ENCODE data around the gene DPT.

DPT gene

DNA sequence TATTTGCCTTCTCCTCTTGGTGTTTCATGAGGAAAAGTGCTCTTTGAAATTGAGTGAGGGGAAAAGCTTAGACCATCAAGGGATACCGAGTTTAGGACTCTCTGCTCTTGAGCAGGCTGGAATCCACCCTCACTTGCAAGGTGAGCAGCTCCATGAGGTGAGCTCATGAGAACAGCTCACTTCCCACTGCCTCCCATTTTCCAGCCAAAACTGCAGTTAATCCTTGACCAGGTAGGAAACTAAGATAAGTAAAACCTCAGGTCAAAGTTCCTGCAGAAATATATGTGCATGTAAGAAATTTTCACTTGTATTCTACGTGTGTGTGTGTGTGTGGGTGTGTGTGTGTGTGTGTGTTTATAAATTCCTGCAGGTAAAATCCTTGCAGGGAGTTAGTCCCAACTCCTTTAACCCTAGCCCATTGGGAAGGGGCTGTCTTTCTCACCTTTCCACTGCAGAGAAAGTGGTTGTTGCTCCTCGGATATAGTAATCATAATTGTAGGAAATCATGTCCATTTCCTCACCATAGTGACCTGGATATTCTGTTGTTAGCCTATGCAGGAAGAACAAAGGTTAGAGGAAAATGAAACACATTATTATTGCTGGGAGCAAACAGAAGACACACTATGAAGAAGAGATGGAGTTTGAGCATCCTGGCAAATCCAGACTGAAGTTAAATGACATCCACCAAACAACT lies 28.3 kb downstream of the DPT start:
- no peak for DNase-seq (ENCODE audit: low read depth in 2 of 3, low spot score in 1 of 3)

- DNase-seq (ENCODE audit: low read depth in 2 of 3, low spot score in 1 of 3): no peak
These were observed 30.6 kb downstream of the DPT start for GRCh38 chr1:168698453-168698852.

GRCh38 chr1:168697356-168698126 lies 31.5 kb downstream of the DPT start:
- DNase-seq (ENCODE audit: low read depth in 2 of 3, low spot score in 1 of 3): no peak

DNA sequence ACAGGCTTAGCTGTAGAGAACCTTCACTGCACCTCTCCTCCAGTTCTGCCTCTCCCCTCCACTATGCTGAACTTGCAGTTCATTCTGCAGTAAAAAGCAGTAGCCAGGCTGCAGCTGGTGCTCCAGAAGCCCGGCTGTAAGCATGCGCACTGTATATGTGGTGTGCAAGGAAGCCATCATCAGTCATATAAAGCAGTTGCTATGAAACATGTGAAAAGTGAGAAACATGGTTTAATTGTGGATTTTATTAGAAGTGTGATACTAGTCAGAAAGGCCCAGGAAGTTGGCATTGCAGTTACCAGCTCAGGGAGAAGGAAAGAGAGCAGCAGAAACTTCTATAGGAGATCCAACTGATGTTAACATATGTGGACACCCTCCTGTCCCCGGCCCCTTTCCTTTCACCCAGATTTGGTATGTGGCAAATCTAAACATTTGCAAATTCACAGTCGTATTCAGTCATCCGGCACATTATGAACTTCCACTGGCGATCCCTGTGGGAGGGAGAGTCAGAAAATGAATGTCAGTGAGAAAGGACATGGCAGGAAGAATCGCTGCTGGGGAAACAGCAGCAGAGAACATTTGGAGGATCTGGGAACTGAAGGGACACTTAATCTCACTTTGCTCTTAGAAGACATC lies 32.8 kb downstream of the DPT start:
- no peak for DNase-seq (ENCODE audit: low read depth in 2 of 3, low spot score in 1 of 3)

DNA sequence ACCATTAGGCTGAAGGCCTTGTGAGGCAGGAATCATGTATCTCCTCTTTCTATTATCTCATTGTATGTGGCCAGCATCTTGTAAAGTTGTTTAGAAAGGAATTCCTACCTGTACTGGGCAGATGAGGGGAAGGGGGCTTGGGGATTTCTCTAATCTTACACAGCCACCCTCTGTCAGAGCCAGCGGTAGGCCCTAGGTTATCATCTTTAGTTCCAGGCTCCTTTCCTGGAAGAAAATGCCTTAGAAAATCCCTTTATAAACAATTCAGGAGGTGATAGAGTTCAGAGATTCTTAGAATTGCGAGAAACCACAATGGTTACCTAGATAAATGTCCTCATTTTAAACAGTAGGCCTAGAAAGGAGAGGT lies 35.2 kb downstream of the DPT start:
- no peak for DNase-seq (ENCODE audit: low read depth in 2 of 3, low spot score in 1 of 3)

- DNase-seq (ENCODE audit: low read depth in 2 of 3, low spot score in 1 of 3): no peak
These were observed 35.7 kb downstream of the DPT start for GRCh38 chr1:168693197-168693871.

DNA sequence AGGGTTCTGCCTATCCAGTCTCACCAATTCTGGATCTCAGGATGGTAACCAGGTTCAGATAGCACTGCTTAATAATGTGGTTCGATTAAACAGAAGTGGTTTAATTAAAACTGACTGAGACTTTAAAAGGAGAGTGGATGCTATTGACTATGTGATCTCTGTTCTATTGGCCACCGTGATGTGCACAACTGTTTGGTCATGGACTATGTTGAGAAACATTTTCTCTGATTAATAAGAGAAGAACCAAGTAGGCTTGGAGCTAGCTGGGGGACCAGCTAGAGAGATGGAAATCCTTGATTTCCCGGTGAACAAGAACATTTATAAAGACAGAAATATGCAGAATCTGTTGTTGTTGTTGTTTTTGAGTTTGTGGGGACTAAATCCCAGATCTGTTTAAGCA lies 36.5 kb downstream of the DPT start:
- DNase-seq (ENCODE audit: low read depth in 2 of 3, low spot score in 1 of 3): no peak

GRCh38 chr1:168691541-168691940 lies 37.5 kb downstream of the DPT start:
- DNase-seq (ENCODE audit: low read depth in 2 of 3, low spot score in 1 of 3): no peak

- no peak for DNase-seq (ENCODE audit: low read depth in 2 of 3, low spot score in 1 of 3)
These were observed 39.0 kb downstream of the DPT start for GRCh38 chr1:168689726-168690602.

- no peak for DNase-seq (ENCODE audit: low read depth in 2 of 3, low spot score in 1 of 3)
These were observed 39.7 kb downstream of the DPT start for GRCh38 chr1:168689327-168689657.

GRCh38 chr1:168688644-168689326 lies 40.2 kb downstream of the DPT start:
- DNase-seq (ENCODE audit: low read depth in 2 of 3, low spot score in 1 of 3): no peak

GRCh38 chr1:168687816-168688215 lies 41.2 kb downstream of the DPT start:
- no peak for DNase-seq (ENCODE audit: low read depth in 2 of 3, low spot score in 1 of 3)

GRCh38 chr1:168686666-168687065 lies 42.3 kb downstream of the DPT start:
- DNase-seq (ENCODE audit: low read depth in 2 of 3, low spot score in 1 of 3): no peak

DNA sequence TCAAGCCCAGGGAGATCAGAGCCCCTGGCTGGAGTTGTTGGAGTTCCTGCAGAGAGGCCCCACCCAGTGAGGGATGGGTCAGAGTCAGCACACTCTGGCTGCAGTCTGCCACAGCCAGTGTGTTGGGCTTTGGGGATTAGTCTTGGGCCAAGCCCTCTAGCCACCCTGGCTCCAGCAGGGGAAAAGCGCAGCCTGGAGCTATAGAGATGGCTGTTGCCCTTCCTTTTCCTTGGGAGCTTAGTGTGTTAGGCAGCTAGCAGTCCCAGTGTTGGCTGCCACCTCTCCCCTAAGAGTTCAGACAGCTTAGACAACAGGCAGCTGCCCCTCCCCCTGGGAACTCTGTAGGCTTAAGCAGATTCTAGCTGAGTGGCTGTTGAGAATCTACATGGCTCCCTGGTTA lies 45.1 kb downstream of the DPT start:
- no peak for DNase-seq (ENCODE audit: low read depth in 2 of 3, low spot score in 1 of 3)

GRCh38 chr1:168676861-168677260 lies 52.1 kb downstream of the DPT start:
- no peak for DNase-seq (ENCODE audit: low read depth in 2 of 3, low spot score in 1 of 3)

DNA sequence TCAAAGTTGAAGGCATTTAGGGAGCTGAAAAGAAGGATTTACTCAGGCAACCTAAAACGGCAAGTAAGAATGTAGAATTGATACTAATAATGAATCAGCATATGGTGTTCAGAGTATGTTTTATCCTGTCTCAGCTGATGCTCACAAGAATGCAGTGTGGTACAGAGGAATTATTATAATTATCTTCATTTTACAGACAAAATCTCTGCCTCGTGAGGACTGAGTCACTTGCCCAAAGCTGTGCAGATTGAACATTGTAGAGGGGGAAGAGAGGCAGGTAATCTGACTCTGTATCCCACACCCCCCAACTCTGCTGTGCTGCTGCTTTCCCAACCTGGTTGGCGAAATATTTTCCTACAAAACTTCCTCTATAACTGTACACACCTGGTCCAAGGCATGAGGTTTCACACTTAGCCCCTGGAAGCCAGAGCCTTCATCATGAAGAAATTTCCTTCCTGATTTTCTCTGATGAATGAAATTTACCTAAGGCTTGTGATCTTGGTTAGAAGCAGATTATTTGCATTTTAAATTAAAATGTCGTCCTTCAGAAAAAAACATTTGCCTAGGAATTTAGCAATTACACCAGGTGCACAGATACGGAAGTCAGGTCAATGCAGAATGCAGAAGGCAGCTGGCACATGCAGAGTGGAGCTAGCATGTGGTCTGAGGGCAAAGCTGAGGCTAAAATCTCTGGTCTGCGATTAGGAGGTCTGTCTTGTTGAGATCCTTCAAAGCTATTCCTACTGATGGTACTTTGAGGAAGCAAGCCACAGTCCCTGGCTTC lies 52.8 kb downstream of the DPT start:
- DNase-seq (ENCODE audit: low read depth in 2 of 3, low spot score in 1 of 3): no peak

DNA sequence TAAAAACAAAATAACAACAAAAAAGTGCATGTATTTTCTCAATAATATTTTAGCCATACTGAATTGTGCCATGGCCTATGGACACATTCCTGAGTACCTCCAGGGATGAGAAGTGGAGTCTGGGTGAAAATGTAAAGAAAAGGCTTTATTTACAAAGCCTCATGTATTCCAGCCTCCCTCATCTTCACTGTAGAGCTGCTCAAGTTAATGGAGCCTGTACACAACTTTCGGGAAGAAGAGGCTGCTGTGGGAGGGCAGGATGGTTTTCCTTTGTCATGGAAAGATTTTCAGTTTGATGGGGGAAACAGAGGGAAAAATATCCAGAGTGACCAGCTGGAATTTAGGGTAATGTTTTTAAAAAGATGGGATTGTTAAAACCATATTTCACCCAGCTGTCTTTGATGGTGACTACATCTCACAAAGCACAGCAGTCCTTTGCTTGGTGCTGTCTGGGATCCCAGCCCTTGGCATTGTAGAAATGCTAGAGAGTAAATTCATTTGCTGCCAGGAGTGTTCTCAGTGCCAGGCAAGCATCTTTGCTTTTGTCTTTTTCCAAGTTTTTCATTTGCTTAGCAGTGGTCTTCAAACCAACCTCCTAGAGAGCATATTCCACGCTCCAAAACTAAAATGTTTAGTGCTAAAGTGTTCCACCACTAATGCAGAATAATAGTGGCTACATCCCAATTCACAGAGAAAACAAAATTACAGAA lies 54.9 kb downstream of the DPT start:
- DNase-seq (ENCODE audit: low read depth in 2 of 3, low spot score in 1 of 3): no peak

GRCh38 chr1:168672278-168672677 lies 56.7 kb downstream of the DPT start:
- DNase-seq (ENCODE audit: low read depth in 2 of 3, low spot score in 1 of 3): no peak

DNA sequence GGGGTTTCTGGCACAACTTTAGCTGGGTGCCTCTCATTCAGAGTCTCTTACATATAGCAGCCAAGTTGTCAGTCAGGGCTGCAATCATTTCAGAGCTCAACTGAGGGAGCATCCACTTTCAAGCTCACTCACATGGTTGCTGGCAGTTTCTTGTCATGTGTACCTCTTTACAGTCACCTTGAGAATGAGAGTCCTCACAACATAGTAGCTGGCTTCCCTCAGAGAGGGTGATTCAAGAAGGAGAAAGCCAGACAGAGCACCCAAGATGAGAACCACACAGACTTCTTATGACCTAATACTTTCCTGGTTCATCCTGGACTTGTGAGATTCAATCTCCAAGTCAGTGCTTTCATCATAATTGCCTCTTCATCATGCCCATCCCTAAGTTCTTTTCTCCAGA lies 57.2 kb downstream of the DPT start:
- no peak for DNase-seq (ENCODE audit: low read depth in 2 of 3, low spot score in 1 of 3)
